ENCODE data around the gene SLC12A6.
"Not testable (repeated sequence)": the region's sequence is repeated elsewhere in the genome, so short reads cannot be mapped to it uniquely, and the experiment has no call there.

The SLC12A6 gene

GRCh38 chr15:34193272-34193671, 144.3 kb downstream of the SLC12A6 start:
- DNase-seq (ENCODE audit: low read depth) = not testable (repeated sequence)

- no peak for DNase-seq (ENCODE audit: low read depth)
Observed at GRCh38 chr15:34188711-34189110, 148.9 kb downstream of the SLC12A6 start.

GRCh38 chr15:34185666-34186065, 151.9 kb downstream of the SLC12A6 start:
- no peak for DNase-seq (ENCODE audit: low read depth)

GRCh38 chr15:34182942-34183341, 154.6 kb downstream of the SLC12A6 start:
- DNase-seq (ENCODE audit: low read depth) = no peak

All from non-pigmented ciliary epithelial cell (primary cell).